ENCODE results near the gene PGM3.

DNA sequence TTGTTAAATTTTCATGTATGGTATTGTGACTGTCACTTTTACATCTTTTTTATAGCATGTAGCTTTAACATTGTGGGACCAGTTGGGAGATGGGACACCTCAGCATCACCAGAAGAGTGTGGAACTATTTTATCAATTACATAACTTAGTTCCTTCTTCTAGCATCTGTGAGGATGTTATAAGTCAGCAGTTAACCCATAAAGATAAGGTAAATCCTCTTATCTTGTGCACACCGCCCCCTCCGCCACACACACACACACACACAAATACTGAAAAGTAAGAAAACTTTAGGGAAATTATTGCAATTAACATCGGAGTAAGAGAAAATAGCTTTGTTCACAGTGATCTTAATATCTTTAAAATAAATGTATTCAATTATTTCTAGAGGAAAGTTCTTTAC lies 60.9 kb downstream of the PGM3 start:
- TF ChIP-seq MAZ (IDR thresholded peaks at IDR 0.05; ENCODE audit: borderline replicate concordance, low read depth, low read length) (no peak), POLR2A (IDR thresholded peaks at IDR 0.05; ENCODE audit: low read length) (no peak), RFX5 (IDR thresholded peaks at IDR 0.05) (no peak), CHD4 (IDR thresholded peaks at IDR 0.05; ENCODE audit: borderline replicate concordance) (no peak), ESRRA (IDR thresholded peaks at IDR 0.05; ENCODE audit: borderline replicate concordance, low read length) (no peak), ZNF302 (CRISPR knock-in tag; IDR thresholded peaks at IDR 0.05) (no peak), CBX8 (IDR thresholded peaks at IDR 0.05) (no peak), CHD2 (IDR thresholded peaks at IDR 0.05; ENCODE audit: low read length, partially characterized antibody) (no peak), MAFK (IDR thresholded peaks at IDR 0.05; ENCODE audit: partially characterized antibody) (no peak)
- TF ChIP-seq, protein P1, sequence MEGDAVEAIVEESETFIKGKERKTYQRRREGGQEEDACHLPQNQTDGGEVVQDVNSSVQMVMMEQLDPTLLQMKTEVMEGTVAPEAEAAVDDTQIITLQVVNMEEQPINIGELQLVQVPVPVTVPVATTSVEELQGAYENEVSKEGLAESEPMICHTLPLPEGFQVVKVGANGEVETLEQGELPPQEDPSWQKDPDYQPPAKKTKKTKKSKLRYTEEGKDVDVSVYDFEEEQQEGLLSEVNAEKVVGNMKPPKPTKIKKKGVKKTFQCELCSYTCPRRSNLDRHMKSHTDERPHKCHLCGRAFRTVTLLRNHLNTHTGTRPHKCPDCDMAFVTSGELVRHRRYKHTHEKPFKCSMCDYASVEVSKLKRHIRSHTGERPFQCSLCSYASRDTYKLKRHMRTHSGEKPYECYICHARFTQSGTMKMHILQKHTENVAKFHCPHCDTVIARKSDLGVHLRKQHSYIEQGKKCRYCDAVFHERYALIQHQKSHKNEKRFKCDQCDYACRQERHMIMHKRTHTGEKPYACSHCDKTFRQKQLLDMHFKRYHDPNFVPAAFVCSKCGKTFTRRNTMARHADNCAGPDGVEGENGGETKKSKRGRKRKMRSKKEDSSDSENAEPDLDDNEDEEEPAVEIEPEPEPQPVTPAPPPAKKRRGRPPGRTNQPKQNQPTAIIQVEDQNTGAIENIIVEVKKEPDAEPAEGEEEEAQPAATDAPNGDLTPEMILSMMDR (IDR thresholded peaks at IDR 0.05): no peak
- TF ChIP-seq, protein P2, sequence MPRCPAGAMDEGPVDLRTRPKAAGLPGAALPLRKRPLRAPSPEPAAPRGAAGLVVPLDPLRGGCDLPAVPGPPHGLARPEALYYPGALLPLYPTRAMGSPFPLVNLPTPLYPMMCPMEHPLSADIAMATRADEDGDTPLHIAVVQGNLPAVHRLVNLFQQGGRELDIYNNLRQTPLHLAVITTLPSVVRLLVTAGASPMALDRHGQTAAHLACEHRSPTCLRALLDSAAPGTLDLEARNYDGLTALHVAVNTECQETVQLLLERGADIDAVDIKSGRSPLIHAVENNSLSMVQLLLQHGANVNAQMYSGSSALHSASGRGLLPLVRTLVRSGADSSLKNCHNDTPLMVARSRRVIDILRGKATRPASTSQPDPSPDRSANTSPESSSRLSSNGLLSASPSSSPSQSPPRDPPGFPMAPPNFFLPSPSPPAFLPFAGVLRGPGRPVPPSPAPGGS (IDR thresholded peaks at IDR 0.05): no peak
- TF ChIP-seq, protein P3, sequence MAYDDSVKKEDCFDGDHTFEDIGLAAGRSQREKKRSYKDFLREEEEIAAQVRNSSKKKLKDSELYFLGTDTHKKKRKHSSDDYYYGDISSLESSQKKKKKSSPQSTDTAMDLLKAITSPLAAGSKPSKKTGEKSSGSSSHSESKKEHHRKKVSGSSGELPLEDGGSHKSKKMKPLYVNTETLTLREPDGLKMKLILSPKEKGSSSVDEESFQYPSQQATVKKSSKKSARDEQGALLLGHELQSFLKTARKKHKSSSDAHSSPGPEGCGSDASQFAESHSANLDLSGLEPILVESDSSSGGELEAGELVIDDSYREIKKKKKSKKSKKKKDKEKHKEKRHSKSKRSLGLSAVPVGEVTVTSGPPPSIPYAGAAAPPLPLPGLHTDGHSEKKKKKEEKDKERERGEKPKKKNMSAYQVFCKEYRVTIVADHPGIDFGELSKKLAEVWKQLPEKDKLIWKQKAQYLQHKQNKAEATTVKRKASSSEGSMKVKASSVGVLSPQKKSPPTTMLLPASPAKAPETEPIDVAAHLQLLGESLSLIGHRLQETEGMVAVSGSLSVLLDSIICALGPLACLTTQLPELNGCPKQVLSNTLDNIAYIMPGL (CRISPR knock-in tag; IDR thresholded peaks at IDR 0.05; ENCODE audit: borderline replicate concordance): no peak
- TF ChIP-seq, protein P4, sequence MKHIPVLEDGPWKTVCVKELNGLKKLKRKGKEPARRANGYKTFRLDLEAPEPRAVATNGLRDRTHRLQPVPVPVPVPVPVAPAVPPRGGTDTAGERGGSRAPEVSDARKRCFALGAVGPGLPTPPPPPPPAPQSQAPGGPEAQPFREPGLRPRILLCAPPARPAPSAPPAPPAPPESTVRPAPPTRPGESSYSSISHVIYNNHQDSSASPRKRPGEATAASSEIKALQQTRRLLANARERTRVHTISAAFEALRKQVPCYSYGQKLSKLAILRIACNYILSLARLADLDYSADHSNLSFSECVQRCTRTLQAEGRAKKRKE (CRISPR knock-in tag; IDR thresholded peaks at IDR 0.05; ENCODE audit: low read depth): no peak
